CD4-positive, alpha-beta T cell treated with Interleukin-2 at 100 ng/mL for 4 hours (primary cell): ENCODE measurements around the gene TAF1D.
A peak's percentile ranks its signal among the peaks of the same experiment; 100 is the strongest.
"Not testable (repeated sequence)": the region's sequence is repeated elsewhere in the genome, so short reads cannot be mapped to it uniquely, and the experiment has no call there.

Experiments
- DNase-seq: peaks from one replicate; pipeline ENCODE4 v3.0.0-alpha.2; 2020; ENCODE audit warnings: low spot score

TAF1D gene

DNA sequence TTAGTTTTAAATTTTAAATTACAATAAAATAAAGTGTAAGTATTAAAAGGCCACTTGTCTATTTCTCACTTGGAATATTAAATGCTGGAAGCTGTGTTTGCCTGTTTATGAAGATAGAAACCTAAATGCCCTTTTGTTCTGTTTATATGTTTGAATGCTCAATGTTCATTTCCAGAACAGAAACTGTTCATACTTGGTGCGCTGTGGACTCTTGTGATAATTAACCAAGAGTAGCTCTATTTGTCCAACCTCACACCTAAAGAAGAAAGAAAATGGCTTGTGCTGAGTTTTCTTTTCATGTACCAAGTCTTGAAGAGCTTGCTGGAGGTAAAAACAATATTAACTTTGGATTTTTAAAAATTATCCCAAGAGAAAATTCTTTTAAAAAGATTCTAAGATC lies 5.8 kb upstream of the TAF1D start:
- no peak for DNase-seq

DNA sequence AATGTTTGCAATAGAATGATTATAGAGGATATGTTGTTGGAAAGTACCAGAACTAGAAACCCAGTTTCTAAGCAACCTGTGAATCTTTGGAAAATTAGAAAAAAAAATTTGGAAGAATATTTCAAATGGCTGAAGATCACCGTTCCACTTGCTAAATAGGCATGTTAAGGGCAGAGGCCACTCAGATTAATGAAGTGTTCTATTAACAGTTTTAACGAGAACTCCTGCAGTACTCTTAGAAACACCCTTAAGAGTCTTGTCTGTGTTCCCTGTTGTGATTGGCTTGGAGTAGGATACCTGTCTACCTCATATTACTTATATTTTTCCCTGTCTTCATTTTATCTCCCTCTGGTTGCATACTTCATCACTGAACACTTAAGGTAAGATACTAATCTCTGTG lies 4.8 kb upstream of the TAF1D start:
- DNase-seq: no peak

DNA sequence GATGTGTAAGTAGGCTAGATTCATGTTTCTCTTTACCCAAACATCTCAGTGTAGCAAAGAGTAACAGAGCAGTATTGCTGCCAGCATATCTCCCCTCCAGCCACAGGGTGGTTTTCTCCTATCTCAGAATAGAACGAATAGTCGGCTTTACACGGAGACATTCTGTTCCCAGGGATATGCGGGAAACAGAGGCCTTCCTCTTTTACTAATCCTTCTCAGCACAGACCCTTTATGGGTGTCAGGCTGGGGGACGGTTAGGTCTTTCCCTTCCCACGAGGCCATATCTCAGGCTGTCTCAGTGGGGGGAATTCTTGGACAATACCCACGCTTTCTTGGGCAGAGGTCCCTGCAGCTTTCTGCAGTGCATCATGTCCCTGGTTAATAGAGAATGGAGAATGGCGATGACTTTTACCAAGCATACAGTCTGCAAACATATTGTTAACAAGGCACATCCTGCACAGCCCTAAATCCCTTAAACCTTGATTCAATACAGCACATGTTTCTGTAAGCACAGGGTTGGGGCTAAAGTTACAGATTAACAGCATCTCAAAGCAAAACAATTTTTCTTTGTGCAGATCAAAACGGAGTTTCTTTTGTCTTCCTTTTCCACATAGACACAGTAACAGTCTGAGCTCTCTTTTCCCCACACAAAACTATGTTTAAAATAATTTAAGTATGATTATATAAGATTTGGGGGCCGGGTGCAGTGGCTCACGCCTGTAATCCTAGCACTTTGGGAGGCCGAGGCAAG lies 3.9 kb upstream of the TAF1D start:
- not testable (repeated sequence) for DNase-seq

DNA sequence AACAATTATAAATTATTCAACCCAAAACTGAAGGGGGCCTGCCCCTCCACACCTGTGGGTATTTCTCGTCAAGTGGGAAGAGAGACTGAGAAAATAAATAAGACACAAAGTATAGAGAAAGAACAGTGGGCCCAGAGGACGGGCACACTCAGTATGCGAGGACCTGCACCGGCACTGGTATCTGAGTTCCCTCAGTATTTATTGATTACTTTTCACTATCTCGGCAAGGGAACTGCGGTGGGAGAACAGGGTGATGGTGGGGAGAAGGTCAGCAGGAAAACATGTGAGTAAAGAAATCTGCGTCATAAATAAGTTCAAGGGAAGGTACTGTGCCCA lies 3.3 kb upstream of the TAF1D start:
- no peak for DNase-seq

- no peak for DNase-seq
These were observed 2.0 kb upstream of the TAF1D start for GRCh38 chr11:93743291-93743690.

GRCh38 chr11:93741882-93742226 lies 559 bp upstream of the TAF1D start:
- DNase-seq: no peak

- DNase-seq: peak; percentile 60
These were observed 583 bp downstream of the TAF1D start for GRCh38 chr11:93740730-93741093.

GRCh38 chr11:93740031-93740729 lies 1.1 kb downstream of the TAF1D start:
- peak; percentile 16 for DNase-seq

GRCh38 chr11:93738647-93739081 lies 2.6 kb downstream of the TAF1D start:
- DNase-seq: peak; percentile 7

DNA sequence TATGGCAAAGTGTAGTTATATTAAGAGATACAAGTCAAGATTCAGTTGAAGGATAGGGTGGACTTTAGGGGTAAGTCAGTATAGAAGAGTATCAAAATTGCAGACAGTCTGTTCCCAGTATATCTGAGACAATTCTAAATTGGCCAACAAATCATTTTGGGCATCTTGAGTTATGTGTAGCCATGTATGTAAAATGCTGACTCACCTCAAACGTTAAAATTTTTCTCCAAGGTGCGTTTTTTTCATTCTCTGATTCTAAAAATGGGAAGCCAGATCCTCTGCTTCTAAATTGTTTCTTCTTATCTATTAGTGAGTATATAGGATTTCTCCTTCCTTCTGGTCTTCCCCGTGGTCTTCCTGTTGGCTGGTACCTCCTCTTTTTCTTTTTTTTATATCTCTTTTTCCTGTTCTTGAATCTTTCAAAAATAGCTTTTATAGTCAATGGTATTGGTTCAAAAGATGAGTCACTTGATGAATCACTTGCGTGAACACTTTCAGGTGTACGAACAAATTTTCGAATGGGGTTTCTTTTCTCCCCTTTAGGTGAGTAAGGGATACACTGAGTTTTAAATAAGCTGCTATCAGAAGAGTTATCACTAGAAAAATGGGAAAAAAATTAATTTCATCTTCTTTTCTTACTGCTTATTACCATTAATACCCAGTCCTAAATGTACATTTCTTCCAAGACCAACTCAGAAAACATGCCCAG lies 3.2 kb downstream of the TAF1D start:
- DNase-seq: peak; percentile 70

DNA sequence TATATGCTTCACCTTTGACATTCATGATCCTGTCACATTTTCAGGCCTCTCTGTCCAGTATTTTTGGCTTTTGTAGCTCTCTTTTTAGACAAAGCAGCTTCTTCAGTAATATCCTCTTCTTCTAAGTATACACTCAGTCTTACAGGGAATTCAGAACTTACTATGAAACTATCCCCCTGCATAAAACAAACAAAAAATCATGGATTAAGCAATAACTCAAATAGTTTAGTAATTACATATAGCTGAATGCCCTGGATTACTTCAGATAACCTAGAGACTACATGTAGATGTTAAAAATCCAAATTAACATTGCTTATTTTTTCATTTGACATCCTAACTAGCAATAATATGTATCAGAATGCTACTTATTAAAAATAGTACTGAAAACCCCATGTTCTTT lies 5.2 kb downstream of the TAF1D start:
- DNase-seq: no peak

DNA sequence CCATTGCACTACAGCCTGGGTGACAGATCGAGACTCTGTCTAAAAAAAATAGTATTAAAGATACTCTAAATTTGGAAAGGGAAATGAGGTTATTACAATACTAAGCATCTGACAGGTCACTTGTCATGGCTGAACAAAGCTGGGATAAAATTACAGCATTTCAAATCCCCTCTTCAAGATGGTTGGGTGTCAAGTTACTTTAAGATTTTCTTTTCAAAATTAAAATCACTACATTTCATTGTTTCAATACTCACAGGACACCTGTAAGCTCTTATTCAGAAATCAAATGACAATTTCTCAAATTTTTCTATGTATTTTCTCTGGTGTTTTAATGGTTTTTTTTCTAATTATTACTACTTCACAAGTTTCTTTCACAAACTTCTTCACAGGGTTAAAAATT lies 5.7 kb downstream of the TAF1D start:
- no peak for DNase-seq

DNA sequence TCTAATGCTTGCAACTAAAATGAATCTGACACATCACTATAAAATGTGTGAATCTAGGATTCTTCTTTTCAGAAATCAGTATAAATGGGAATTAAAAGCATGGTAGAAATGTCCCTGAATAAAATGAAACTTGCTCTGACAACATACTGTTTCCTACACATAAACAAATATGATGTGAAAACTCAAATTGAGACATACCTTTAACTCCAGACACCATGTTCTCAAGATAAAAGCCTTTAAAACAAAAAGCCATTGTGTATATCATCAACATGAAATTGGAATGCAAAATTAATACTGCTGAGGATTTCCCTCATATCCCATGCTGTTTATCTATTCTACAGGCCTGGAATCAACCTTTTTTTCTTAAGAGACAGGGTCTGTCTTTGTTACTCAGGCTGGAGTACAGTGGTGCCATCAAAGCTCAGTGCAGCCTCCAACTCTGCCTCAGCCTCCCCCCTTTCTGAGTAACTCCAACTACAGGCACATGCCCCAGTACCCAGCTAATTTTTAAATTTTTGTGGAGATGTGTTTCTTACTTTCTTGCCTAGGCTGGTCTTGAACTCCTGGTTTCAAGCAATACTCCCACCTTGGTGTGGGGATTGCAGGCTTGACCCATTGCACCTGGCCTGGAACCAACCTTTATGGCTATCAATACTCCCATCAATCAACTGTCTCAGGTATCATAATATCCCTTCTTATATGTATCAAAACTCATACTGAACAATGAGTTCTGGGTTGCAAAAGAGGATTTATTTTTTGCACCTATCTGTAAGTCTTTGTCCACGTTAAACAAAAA lies 6.7 kb downstream of the TAF1D start:
- DNase-seq: no peak

DNA sequence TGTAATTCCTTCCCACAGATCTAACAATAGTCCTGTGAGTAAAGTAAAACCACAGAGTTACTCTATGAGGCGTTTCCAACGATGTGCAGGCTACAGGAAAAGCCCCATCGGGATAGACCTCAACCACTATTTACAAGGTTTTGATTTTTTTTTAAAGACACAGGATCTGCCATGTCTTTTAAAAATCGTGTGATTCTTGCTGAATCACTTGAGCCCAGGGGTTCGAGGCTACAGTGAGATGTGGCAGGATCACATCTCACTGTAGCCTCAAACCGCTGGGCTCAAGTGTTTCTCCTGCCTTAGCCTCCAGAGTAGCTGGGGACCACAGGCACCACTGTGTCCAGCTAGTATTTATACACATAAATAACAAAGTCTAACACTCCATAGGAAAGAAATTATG lies 7.8 kb downstream of the TAF1D start:
- DNase-seq: no peak

- DNase-seq: no peak
These were observed 8.9 kb downstream of the TAF1D start for GRCh38 chr11:93732237-93732892.

DNA sequence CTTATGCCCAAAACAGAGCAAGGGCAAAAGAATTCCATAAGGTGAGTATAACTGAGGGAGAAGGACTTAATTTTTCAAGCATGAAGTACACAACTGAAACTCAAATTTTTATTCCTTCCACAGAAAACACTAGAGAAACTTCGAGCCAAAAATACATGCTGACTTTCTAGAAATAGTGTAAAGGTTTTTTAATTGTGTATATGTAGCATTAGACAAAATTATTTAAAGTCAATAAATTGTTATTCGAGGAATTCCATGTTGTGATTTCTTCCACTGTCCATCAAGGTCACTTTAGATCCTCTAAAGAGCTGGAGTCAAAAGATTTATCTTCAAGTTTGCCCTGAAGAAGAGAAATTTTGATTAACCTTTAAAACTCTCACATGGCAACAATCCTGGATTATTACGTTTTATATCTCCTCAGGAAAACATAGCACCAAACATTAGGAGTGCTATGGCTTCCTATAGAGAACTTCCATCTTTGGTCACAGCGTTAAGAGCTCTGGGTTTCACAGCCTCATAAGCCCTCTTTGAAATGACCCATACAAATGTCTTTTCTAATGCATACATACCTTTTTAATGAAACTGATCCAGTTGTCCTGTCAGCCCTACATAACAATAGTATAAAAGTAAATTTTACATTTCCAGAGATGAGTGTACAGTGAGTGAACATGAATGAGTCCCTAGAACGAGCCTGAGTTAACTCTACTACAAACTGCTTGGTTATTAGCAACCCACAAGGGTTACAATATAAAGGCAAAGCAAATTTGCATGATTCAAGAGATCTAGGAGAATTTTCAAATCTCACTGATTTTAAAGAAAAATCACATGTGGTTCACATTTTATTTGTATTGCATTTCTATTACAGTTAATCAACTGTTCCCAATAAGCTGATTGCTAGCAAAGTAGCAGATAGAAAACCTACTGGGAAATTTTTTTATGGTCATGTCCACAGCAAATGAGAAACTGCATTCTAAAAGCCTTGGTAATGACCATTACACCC lies 10.9 kb downstream of the TAF1D start:
- no peak for DNase-seq

- no peak for DNase-seq
These were observed 12.1 kb downstream of the TAF1D start for GRCh38 chr11:93729129-93729616.

DNA sequence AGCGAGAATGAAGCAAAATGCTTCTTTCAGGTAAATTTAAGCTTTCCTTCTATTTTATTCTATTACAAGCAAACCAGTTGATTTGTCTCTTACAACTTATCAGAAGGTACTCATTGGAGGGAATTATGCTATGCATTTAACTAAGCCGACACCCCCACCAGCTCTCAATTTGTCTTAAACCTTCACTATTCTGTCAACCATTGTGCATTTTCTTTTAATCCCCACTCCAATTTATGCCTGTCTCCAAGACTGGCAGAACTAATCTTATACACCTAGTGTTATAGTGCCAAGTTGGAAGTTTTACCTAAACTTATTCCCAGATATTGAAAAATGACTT lies 12.5 kb downstream of the TAF1D start:
- no peak for DNase-seq

DNA sequence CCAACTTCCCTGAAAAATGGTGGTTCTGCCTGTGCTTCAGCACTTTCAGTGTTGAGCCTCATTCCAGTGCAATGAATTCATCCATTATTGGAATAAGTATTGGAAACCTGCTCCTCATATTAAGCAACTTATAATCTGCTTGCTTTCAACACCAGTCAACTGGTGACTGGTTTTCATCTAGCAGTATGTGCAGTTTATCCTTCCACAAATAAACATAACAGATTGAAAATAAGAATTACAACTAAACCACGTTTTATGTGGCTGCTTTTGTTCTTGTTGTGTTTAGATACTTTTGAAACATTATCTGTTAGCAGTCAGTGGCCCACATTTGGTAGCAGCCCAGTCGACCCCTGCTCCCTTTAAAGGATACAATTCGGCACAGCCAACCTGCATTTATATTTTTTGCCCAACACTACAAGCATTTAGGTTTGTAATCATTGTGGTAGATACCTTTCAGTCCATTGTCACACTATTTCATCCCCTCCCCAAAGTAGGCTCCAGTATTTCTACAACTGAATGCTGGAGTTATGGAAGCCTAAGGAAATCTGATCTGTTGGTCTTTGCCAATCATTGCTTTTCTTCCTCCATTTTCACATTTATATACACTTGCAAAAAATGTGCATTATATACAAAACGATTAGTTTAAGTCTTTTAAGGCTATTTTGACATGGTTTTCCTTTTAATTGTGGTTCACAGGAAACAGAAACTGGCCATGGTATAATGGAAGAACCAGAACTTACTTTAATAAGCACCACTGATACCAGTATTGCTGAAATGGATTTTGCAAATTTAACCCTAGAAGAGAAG lies 13.1 kb downstream of the TAF1D start:
- DNase-seq: no peak

DNA sequence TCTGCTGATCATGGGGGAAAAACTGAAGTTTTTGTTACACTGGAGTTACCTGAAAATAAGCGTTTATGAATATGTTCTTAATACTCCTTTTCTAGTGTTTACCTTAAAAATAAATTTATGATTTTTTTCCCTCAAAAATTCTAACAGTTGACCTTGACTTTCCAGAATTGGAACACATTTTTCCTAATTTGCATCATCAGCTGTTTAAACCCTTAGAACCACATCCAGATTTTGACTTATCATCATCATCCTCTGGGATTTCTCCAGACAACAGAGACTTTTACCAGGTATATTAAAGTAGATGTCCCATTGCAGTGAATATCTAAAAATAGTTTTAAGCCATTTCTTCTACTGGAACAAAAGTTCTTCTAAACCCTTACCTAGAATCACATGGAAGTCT lies 17.2 kb downstream of the TAF1D start:
- DNase-seq: no peak
